GM23248 (cell line): ENCODE data around the gene MYT1.

Experiments used
- EZH2 ChIP-seq: fragments of 200-600 bp; sonication (generic); IDR thresholded peaks from 2 replicates; pipeline ENCODE4 v1.6.1; 2018; ENCODE audit warnings: antibody characterized with exemption, mild to moderate bottlenecking; ENCODE audit not compliant: insufficient read depth, poor library complexity, severe bottlenecking
- EZH2phosphoT487 ChIP-seq: fragments of 200-600 bp; sonication (generic); IDR thresholded peaks from 2 replicates; pipeline ENCODE4 v1.6.1; 2018; ENCODE audit warnings: antibody characterized with exemption, moderate library complexity, mild to moderate bottlenecking, low read depth; ENCODE audit not compliant: insufficient read depth

- no peak for TF ChIP-seq EZH2
- no peak for TF ChIP-seq EZH2phosphoT487
These were observed 56.2 kb downstream of the MYT1 start for GRCh38 chr20:64220420-64220819.
